ENCODE measurements around the gene GFRA4. TPM values are rescaled to one million over a fixed set of nuclear protein-coding genes. Genes with fewer than 3 reads are reported as not detected.

The GFRA4 gene
- not detected for total RNA-seq

DNA sequence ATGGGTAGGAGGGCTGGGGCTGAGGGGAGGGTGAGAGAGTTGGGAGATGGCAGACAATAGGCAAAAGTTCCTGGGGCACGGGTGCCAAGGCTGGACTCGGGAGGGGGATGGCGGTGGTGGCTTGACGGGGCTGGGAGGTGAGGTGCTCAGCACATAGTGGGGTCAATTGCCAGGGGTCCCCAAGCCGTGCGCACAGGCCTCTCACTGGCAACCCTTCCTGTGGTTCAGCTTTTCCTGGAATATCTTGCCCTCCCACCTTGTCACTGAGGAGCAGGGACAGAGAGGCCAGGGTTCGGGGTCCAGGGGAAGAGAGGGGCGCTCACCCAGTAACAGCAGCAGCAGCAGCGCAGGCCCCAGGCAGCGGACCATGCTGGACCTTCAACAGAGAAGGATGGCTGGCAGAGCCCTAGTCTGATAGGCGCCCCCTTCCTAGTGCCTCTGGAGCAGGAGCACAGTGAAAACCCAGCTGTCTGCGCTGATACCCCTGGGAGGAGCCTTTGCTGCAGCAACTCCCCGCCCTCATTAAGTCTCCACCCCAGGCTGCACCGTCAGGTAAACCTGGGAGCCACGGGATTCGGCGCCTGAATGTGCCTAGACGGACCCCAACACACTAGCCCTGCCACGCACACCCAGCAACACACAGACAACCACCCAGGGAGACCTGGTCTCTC is at the start of gene GFRA4:
Gene GFRA4 (minus strand): TSS at position 369 of the 671 bp plus-strand sequence. CDS start 0 bp downstream, at position 369.
- peak; percentile 28 for DNase-seq (ENCODE audit: low spot score)
- ATAC-seq = no peak
- Mint-ChIP-seq H3K36me3 (no peaks in the 10 kb centered on the region), H3K27me3 (peaks cover 27 to 28% of the 10 kb centered on the region in 2 donors), H3K27ac (no peak within 1 kb of the TSS), H3K9me3 (no peaks in the 10 kb centered on the region), H3K4me1 (ENCODE audit: low read depth in 2 of 2) (peaks cover 28 to 31% of the 10 kb centered on the region in 2 donors), H3K4me3 (no peak within 1 kb of the TSS)

DNA sequence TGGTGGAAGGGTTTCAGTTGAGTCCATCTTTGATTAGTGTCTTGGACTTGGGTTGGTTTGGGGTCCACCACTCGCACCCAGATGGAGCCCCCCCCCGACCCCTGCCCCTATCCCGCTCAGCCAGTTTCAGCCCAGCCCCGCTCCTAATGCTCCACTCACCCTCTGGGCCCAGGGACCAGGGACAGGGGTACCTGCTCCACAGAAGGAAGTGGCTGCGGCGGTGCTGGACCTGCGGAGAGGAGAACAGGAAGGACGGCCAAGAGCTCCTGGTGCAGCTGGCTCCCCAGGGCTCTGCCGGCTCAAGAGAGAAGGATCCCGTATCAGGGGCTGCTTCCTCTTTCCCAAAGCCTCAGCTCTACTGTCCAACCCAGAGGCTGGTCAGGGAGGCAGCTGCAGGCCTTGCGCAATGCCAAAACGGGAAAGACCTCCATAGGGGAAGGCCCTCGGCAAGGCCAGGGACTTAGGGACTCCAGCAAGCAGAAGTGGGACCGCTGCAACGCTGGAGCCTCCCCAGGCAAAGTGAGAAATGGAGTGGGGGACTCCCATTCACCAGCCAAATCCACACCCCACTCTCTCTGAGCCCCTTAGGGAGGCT is 49.2 kb upstream of the GFRA4 start, which contains the start of gene SIGLEC1:
Gene SIGLEC1 (minus strand): TSS at position 322 of the 595 bp plus-strand sequence. CDS start 5,472 bp downstream, outside the sequence.
- H3K36me3 Mint-ChIP-seq = no peaks in the 10 kb centered on the region
- peaks cover 10 to 15% of the 10 kb centered on the region in 2 donors for H3K27me3 Mint-ChIP-seq
- H3K9me3 Mint-ChIP-seq = no peaks in the 10 kb centered on the region
- no peak for DNase-seq (ENCODE audit: low spot score)
- no peak within 1 kb of the TSS for H3K27ac Mint-ChIP-seq
- no peaks in the 10 kb centered on the region for H3K4me1 Mint-ChIP-seq (ENCODE audit: low read depth in 2 of 2)
- ATAC-seq = no peak
- no peak within 1 kb of the TSS for H3K4me3 Mint-ChIP-seq

GRCh38 chr20:3711484-3711941 is 48.3 kb upstream of the GFRA4 start:
- ATAC-seq = no peak

GRCh38 chr20:3710703-3711483 is 47.7 kb upstream of the GFRA4 start:
- peaks cover 10 to 15% of the 10 kb centered on the region in 2 donors for H3K27me3 Mint-ChIP-seq
- H3K36me3 Mint-ChIP-seq = no peaks in the 10 kb centered on the region
- no peak overlapping the region for H3K4me3 Mint-ChIP-seq
- H3K4me1 Mint-ChIP-seq (ENCODE audit: low read depth in 2 of 2) = no peaks in the 10 kb centered on the region
- peak; percentile 51 to 67 for ATAC-seq
- DNase-seq (ENCODE audit: low spot score) = no peak
- no peak overlapping the region for H3K27ac Mint-ChIP-seq
- H3K9me3 Mint-ChIP-seq = no peaks in the 10 kb centered on the region

More at GRCh38 chr20:3711484-3711941, 48.3 kb upstream of the GFRA4 start:
- H3K4me1 Mint-ChIP-seq (ENCODE audit: low read depth in 2 of 2) = no peaks in the 10 kb centered on the region
- H3K36me3 Mint-ChIP-seq = no peaks in the 10 kb centered on the region
- H3K27me3 Mint-ChIP-seq = peaks cover 10 to 15% of the 10 kb centered on the region in 2 donors
- no peaks in the 10 kb centered on the region for H3K9me3 Mint-ChIP-seq
- no peak overlapping the region for H3K27ac Mint-ChIP-seq
- H3K4me3 Mint-ChIP-seq = no peak overlapping the region
- DNase-seq (ENCODE audit: low spot score) = no peak

- DNase-seq (ENCODE audit: low spot score) (no peak), ATAC-seq (no peak)
- no peak overlapping the region for H3K4me3 Mint-ChIP-seq
- H3K27ac Mint-ChIP-seq = no peak overlapping the region
- H3K4me1 Mint-ChIP-seq (ENCODE audit: low read depth in 2 of 2) = no peaks in the 10 kb centered on the region
- peaks cover 10 to 15% of the 10 kb centered on the region in 2 donors for H3K27me3 Mint-ChIP-seq
- no peaks in the 10 kb centered on the region for H3K36me3 Mint-ChIP-seq
- no peaks in the 10 kb centered on the region for H3K9me3 Mint-ChIP-seq
These were observed 46.8 kb upstream of the GFRA4 start for GRCh38 chr20:3710011-3710466.

- no peak overlapping the region for H3K27ac Mint-ChIP-seq
- H3K36me3 Mint-ChIP-seq = no peaks in the 10 kb centered on the region
- H3K4me3 Mint-ChIP-seq = no peak overlapping the region
- peaks cover 12 to 15% of the 10 kb centered on the region in 2 donors for H3K27me3 Mint-ChIP-seq
- DNase-seq (ENCODE audit: low spot score) (no peak), ATAC-seq (no peak)
- H3K4me1 Mint-ChIP-seq (ENCODE audit: low read depth in 2 of 2) = no peaks in the 10 kb centered on the region
- no peaks in the 10 kb centered on the region for H3K9me3 Mint-ChIP-seq
These were observed 44.3 kb upstream of the GFRA4 start for GRCh38 chr20:3707508-3707899.

DNA sequence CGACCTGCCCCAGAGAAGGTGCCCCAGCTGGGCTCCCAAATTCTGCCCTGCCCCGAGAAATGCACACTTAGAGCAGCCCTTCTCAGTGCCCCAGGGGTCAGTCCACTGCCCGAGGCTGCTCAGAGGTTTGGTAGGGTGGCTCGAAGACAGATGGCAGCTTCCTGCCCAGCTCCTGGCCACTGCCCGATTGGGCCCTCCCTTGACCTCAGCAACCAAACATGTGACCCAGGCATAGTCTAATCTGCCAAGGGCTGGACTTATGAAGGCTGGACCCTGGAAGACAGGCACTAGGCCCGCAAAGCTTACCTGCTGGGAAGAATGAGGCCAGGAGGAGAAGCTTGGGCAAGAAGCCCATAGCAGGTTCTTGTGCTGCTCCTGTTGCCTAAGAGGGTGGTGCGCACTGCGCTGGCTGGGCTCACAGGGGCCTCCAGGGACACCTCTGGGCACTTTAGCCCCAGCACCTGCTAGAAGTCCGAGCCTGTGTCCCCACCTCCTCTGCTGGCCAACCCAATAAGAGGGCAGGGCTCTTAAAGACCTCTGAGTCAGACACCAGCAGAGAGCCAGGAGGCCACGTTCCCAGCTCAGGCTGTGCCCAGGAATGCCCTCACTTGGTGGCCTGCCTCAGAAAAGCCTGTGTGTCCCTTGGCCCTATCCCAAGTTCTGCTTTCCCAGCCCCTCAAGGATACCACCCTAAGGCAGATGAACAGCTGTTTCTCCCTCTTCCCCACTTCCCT is 43.7 kb upstream of the GFRA4 start:
- no peaks in the 10 kb centered on the region for H3K4me1 Mint-ChIP-seq (ENCODE audit: low read depth in 2 of 2)
- peaks cover 11 to 12% of the 10 kb centered on the region in 2 donors for H3K27me3 Mint-ChIP-seq
- no peaks in the 10 kb centered on the region for H3K36me3 Mint-ChIP-seq
- H3K27ac Mint-ChIP-seq = no peak overlapping the region
- H3K4me3 Mint-ChIP-seq = no peak overlapping the region
- ATAC-seq (no peak), DNase-seq (ENCODE audit: low spot score) (no peak)
- no peaks in the 10 kb centered on the region for H3K9me3 Mint-ChIP-seq

GRCh38 chr20:3705970-3706739 is 43.0 kb upstream of the GFRA4 start:
- DNase-seq (ENCODE audit: low spot score) = no peak
- peaks cover 5 to 7% of the 10 kb centered on the region in 2 donors for H3K27me3 Mint-ChIP-seq
- no peak overlapping the region for H3K4me3 Mint-ChIP-seq
- no peak for ATAC-seq
- H3K4me1 Mint-ChIP-seq (ENCODE audit: low read depth in 2 of 2) = no peaks in the 10 kb centered on the region
- H3K27ac Mint-ChIP-seq = no peak overlapping the region
- no peaks in the 10 kb centered on the region for H3K9me3 Mint-ChIP-seq
- H3K36me3 Mint-ChIP-seq = no peaks in the 10 kb centered on the region

DNA sequence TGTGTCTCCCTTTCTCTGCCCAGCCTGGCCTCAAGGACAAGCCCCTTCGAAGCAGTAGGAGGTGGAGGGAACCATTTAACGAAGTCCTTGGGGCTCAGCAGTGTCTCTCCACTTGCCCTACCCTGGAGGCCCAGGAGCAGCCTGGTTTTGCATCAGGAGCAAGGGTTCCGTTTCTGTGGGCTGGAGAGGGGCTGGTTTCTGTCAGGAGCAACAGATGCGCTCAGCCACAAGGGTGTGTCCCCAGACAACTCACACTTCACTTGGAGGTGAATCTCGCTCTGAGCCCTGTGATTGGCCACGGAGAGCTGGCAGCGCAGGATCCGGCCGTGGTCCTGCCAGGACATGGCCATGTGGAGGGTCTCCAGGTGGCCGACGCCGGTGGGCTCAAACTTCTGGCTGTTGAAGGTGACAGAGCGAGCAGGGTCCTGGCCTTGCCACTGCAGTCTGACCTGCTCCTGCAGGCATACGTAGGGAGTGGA is 42.3 kb upstream of the GFRA4 start:
- Mint-ChIP-seq H3K4me3 (no peak overlapping the region), H3K36me3 (no peaks in the 10 kb centered on the region), H3K9me3 (no peaks in the 10 kb centered on the region), H3K27me3 (peaks cover 5 to 7% of the 10 kb centered on the region in 2 donors), H3K27ac (no peak overlapping the region), H3K4me1 (ENCODE audit: low read depth in 2 of 2) (no peaks in the 10 kb centered on the region)
- ATAC-seq = no peak
- DNase-seq (ENCODE audit: low spot score) = no peak

DNA sequence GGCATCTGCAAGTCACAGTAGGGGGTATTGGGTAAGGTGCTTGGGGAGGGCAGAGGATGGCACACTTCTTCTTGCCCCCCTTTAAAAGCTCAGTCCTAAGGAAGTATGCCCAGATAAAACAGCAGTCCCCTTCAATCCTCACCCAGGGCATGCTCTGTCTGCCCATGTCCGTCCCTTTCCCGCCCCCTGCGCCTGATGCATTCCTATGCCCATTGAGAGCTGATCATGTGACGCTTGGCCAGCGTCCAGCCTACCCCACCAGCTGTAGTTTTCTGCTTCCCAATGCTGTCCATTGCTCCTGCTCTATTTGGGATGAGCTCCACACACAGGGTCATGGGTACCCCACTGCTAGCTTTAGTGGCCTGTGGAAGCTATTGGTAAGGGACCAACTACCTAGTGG is 40.9 kb upstream of the GFRA4 start:
- no peak for DNase-seq (ENCODE audit: low spot score)
- Mint-ChIP-seq H3K4me3 (no peak overlapping the region), H3K27me3 (peaks cover 0 to 7% of the 10 kb centered on the region in 2 donors), H3K4me1 (ENCODE audit: low read depth in 2 of 2) (no peaks in the 10 kb centered on the region), H3K36me3 (no peaks in the 10 kb centered on the region), H3K9me3 (no peaks in the 10 kb centered on the region), H3K27ac (no peak overlapping the region)
- no peak for ATAC-seq

- Mint-ChIP-seq H3K27ac (no peak overlapping the region), H3K36me3 (no peaks in the 10 kb centered on the region), H3K4me1 (ENCODE audit: low read depth in 2 of 2) (no peaks in the 10 kb centered on the region), H3K9me3 (no peaks in the 10 kb centered on the region), H3K27me3 (peaks cover 0 to 4% of the 10 kb centered on the region in 2 donors), H3K4me3 (no peak overlapping the region)
- DNase-seq (ENCODE audit: low spot score) (no peak), ATAC-seq (no peak)
These were observed 39.6 kb upstream of the GFRA4 start for GRCh38 chr20:3702611-3703391.
